Activated CD8-positive, alpha-beta T cell treated with anti-CD3 and anti-CD28 coated beads for 36 hours (primary cell): ENCODE data around the gene DTYMK. TPM values are rescaled to one million over a fixed set of nuclear protein-coding genes. Genes with fewer than 3 reads are reported as not detected.

ENCODE experiments used
- ATAC-seq: fragments of 200-7000 bp; cut with Tn5 transposase; one replicate; pipeline ENCODE4 v1.10.0; 2021; ENCODE audit warnings: mild to moderate bottlenecking, moderate library complexity
- CTCF ChIA-PET: fragments of 350-600 bp; sonication (Branson Sonifier 250); formaldehyde crosslinking; loops from one replicate; lab custom pipeline; 2021; ENCODE audit warnings: antibody characterized with exemption; lab: Charles Lee
- POLR2A ChIA-PET: fragments of 350-600 bp; sonication (Branson Sonifier 250); formaldehyde crosslinking; loops from one replicate; lab custom pipeline; 2021; ENCODE audit warnings: antibody characterized with exemption; lab: Charles Lee
- DNase-seq: peaks from one replicate; pipeline ENCODE4 v3.0.0-alpha.2; 2020
- H3K27ac Mint-ChIP-seq: one replicate; pipeline ENCODE4 v1.8.0; 2021; ENCODE audit warnings: mild to moderate bottlenecking, mixed read lengths
- H3K27me3 Mint-ChIP-seq: one replicate; pipeline ENCODE4 v1.8.0; 2021; ENCODE audit warnings: mixed read lengths
- H3K36me3 Mint-ChIP-seq: one replicate; pipeline ENCODE4 v1.8.0; 2021; ENCODE audit warnings: low read depth, mixed read lengths
- H3K4me1 Mint-ChIP-seq: one replicate; pipeline ENCODE4 v1.8.0; 2021; ENCODE audit warnings: low read depth, mixed read lengths
- H3K4me3 Mint-ChIP-seq: one replicate; pipeline ENCODE4 v1.8.0; 2021; ENCODE audit warnings: mild to moderate bottlenecking, moderate library complexity, mixed read lengths
- H3K9me3 Mint-ChIP-seq: one replicate; pipeline ENCODE4 v1.8.0; 2021; ENCODE audit warnings: mixed read lengths
- intact Hi-C: fragments of 100-400 bp; cut with micrococcal nuclease; formaldehyde crosslinking; loops from one replicate; pipeline ENCODE4 v1.10.0; 2022
- total RNA-seq, 2 experiments: library from RNA; stranded (reverse); gene quantifications; one replicate each; pipeline ENCODE4 v1.2.3, GENCODE V29; 2021
- TF ChIP-seq, protein P1 (sequence below): fragments of 200-600 bp; IDR thresholded peaks from one replicate; pipeline ENCODE4 v1.8.0; 2022; ENCODE audit warnings: antibody characterized with exemption, mild to moderate bottlenecking

DTYMK gene
- total RNA-seq, 2 experiments from 2014 or later, result 87.1 to 91.9 TPM

DNA sequence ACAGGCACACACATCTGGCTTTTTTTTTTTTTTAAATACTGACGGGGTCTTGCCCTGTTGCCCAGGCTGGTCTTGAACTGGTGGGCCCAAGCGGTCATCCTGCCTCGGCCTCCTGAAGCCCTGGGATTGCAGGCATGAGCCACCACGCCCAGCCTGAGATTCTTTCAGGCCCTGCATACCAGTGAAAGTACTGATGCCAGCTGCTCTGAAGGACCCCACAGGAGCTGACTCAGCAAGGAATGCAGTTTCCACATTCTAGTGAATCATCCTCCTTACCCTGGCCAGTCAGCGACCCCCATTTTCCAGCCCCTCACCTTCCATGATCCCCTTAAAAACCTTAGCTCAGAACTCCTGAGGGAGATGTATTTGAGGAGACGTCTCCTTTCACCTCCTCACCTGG, 5.8 kb upstream of the DTYMK start:
- POLR2A ChIA-PET, result interaction anchor here (1.2 to 2.1 kb wide), 2 partner anchors 9 to 45 kb away, joined by 3 to 8 read pairs; partner anchors contain the start of gene ING5
- ATAC-seq, result no peak
- peaks cover 36% of the 10 kb centered on the region for H3K36me3 Mint-ChIP-seq
- H3K4me1 Mint-ChIP-seq, result peaks cover 17% of the 10 kb centered on the region
- no peaks in the 10 kb centered on the region for H3K27me3 Mint-ChIP-seq
- H3K9me3 Mint-ChIP-seq, result no peaks in the 10 kb centered on the region
- no peak for DNase-seq
- no peak overlapping the region for H3K27ac Mint-ChIP-seq
- intact Hi-C loops, result no loop called here
- TF ChIP-seq, protein P1, sequence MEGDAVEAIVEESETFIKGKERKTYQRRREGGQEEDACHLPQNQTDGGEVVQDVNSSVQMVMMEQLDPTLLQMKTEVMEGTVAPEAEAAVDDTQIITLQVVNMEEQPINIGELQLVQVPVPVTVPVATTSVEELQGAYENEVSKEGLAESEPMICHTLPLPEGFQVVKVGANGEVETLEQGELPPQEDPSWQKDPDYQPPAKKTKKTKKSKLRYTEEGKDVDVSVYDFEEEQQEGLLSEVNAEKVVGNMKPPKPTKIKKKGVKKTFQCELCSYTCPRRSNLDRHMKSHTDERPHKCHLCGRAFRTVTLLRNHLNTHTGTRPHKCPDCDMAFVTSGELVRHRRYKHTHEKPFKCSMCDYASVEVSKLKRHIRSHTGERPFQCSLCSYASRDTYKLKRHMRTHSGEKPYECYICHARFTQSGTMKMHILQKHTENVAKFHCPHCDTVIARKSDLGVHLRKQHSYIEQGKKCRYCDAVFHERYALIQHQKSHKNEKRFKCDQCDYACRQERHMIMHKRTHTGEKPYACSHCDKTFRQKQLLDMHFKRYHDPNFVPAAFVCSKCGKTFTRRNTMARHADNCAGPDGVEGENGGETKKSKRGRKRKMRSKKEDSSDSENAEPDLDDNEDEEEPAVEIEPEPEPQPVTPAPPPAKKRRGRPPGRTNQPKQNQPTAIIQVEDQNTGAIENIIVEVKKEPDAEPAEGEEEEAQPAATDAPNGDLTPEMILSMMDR, result no peak
- CTCF ChIA-PET, result interaction anchor here (1.6 to 2.0 kb wide), 2 partner anchors 10 to 186 kb away, joined by 4 to 6 read pairs; partner anchors contain the start of gene ING5
- no peak overlapping the region for H3K4me3 Mint-ChIP-seq

DNA sequence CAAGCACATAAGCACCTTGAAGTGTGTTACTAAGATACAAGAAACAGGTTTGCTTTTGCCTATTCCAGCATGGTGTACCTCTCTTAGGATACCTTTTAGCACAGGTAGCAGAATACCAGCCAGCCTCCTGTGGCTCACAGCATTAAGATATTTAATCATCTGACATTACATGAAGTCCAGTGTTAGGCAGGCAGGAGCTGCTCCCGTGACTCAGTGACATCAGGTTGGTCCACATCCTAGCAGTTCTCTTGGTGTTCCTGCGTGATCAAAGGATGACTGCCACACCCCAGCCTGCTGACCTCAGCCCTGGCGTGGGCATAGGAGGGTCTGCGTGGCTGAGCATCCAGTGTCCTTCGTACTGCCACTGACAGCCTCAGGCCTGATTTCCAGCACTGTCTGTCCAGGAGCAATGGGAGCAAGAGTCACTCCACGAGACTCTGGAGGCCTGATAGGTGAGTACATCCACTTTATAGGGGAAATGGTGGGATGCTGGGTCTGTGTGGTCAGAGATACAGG, 3.6 kb upstream of the DTYMK start:
- ChIA-PET POLR2A (interaction anchor here (5.7 kb wide), 1 partner anchor 10 kb away, joined by 77 read pairs; the partner anchor contains the start of gene ING5), CTCF (interaction anchor here (1.6 to 2.5 kb wide), 2 partner anchors 8 to 189 kb away, joined by 5 to 9 read pairs; no protein-coding TSS in a partner anchor)
- intact Hi-C loops, result no loop called here
- Mint-ChIP-seq H3K4me3 (no peak overlapping the region), H3K27me3 (no peaks in the 10 kb centered on the region), H3K9me3 (no peaks in the 10 kb centered on the region), H3K4me1 (peaks cover 24% of the 10 kb centered on the region), H3K27ac (no peak overlapping the region), H3K36me3 (peaks cover 42% of the 10 kb centered on the region)
- ATAC-seq (no peak), DNase-seq (no peak)
- TF ChIP-seq, protein P1, result no peak

DNA sequence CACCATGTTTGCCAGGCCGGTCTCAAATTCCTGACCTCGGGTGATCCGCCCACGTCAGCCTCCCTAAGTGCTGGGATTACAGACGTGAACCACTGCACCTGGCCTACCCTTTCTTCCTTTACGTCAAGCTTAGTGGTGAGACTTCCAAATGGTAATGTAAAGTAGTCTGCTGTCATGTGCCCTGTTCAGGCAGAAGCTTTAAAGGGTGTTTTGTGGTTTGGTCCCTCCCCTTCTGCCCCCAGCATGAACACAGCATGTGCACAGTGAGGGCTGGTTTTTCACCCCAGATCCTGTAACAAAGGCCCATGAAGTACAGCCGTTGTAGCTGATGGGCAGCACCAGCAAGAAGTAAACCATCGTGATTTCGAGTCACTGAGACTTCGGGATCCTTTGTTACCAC, 2.7 kb upstream of the DTYMK start:
- H3K36me3 Mint-ChIP-seq, result peaks cover 43% of the 10 kb centered on the region
- peaks cover 27% of the 10 kb centered on the region for H3K4me1 Mint-ChIP-seq
- TF ChIP-seq, protein P1, result no peak
- DNase-seq (no peak), ATAC-seq (no peak)
- peak overlapping the region; percentile 40 for H3K4me3 Mint-ChIP-seq
- ChIA-PET CTCF (interaction anchor here (0.8 to 2.5 kb wide), 3 partner anchors 9 to 189 kb away, joined by 3 to 9 read pairs (median 5); no protein-coding TSS in a partner anchor), POLR2A (interaction anchor here (1.3 to 5.7 kb wide), 4 partner anchors 11 to 191 kb away, joined by 4 to 77 read pairs (median 10); partner anchors contain the start of genes D2HGDH and ING5)
- intact Hi-C loops, result loop anchor here (5.0 kb wide), 1 partner anchor 193 kb away; no protein-coding TSS in a partner anchor
- no peaks in the 10 kb centered on the region for H3K27me3 Mint-ChIP-seq
- no peaks in the 10 kb centered on the region for H3K9me3 Mint-ChIP-seq
- H3K27ac Mint-ChIP-seq, result no peak overlapping the region

DNA sequence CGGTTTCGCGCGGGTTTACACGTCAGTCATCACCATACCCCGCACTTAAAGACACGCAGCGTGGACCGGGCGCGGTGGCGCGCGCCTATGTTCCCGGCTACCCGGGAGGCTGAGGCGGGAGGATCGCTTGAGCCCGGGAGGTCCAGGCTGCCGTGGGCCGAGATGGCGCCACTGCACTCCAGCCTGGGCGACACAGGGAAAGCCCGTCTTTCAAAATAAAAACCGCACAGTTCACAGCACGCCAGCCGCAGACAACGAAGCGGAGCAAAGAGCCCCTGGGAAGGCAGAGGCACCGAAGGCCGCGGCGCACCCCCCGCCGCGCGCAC, 328 bp downstream of the DTYMK start:
- ATAC-seq (peak; percentile 2), DNase-seq (no peak)
- peak overlapping the region; percentile 97 for H3K4me3 Mint-ChIP-seq
- POLR2A ChIA-PET, result interaction anchor here (0.7 to 5.7 kb wide), 8 partner anchors 9 to 371 kb away, joined by 3 to 77 read pairs (median 5); partner anchors contain the start of genes D2HGDH, HDLBP, ING5 and SEPTIN2
- peaks cover 28% of the 10 kb centered on the region for H3K4me1 Mint-ChIP-seq
- H3K36me3 Mint-ChIP-seq, result peaks cover 59% of the 10 kb centered on the region
- CTCF ChIA-PET, result interaction anchor here (0.6 to 1.6 kb wide), 5 partner anchors 13 to 192 kb away, joined by 4 to 8 read pairs (median 7); partner anchors contain the start of gene ING5
- intact Hi-C loops, result loop anchor here (5.0 kb wide), 1 partner anchor 196 kb away; no protein-coding TSS in a partner anchor
- H3K9me3 Mint-ChIP-seq, result no peaks in the 10 kb centered on the region
- H3K27me3 Mint-ChIP-seq, result no peaks in the 10 kb centered on the region
- peak overlapping the region; percentile 80 for H3K27ac Mint-ChIP-seq
- TF ChIP-seq, protein P1, result no peak
